TTC549 (cell line): ENCODE results near the gene TUBGCP5.

ENCODE experiments used
- FAIRE-seq: peaks from 2 replicates; lab custom pipeline; 2012; peaks lifted over from hg19 to GRCh38; lab: Jason Lieb, UNC

Gene TUBGCP5

GRCh38 chr15:22952796-22953579 lies 86.4 kb downstream of the TUBGCP5 start:
- FAIRE-seq = no peak

GRCh38 chr15:22951381-22952280 lies 87.7 kb downstream of the TUBGCP5 start:
- no peak for FAIRE-seq

- FAIRE-seq = no peak
These were observed 88.4 kb downstream of the TUBGCP5 start for GRCh38 chr15:22951031-22951380.

- no peak for FAIRE-seq
These were observed 88.9 kb downstream of the TUBGCP5 start for GRCh38 chr15:22950256-22950990.
